H9 (cell line): ENCODE measurements around the gene KIF3B. TPM values are rescaled to one million over a fixed set of nuclear protein-coding genes. Genes with fewer than 3 reads are reported as not detected.

Experiments used
- DNase-seq: peaks from one replicate; pipeline ENCODE4 v3.0.0-alpha.2; 2017
- H2AFZ ChIP-seq: one replicate; pipeline ENCODE4 v1.6.1; 2013; ENCODE audit warnings: mild to moderate bottlenecking, low read length, control low read depth, moderate library complexity
- H2AK5ac ChIP-seq: 2 replicates; pipeline ENCODE4 v1.6.1; 2013; ENCODE audit warnings: low read length, control low read depth, mixed read lengths; ENCODE audit not compliant: insufficient read length
- H2BK120ac ChIP-seq: one replicate; pipeline ENCODE4 v1.6.1; 2013; ENCODE audit warnings: low read depth, mild to moderate bottlenecking, low read length, control low read depth, inconsistent platforms; ENCODE audit not compliant: poor library complexity, severe bottlenecking
- H2BK12ac ChIP-seq: 2 replicates; pipeline ENCODE4 v1.6.1; 2013; ENCODE audit warnings: low read length, control low read depth, mixed read lengths, low read depth; ENCODE audit not compliant: insufficient read length
- H2BK15ac ChIP-seq: 2 replicates; pipeline ENCODE4 v1.6.1; 2013; ENCODE audit warnings: low read depth, low read length, control low read depth
- H2BK20ac ChIP-seq: one replicate; pipeline ENCODE4 v1.6.1; 2013; ENCODE audit warnings: low read depth, mild to moderate bottlenecking, low read length, control low read depth, inconsistent platforms; ENCODE audit not compliant: poor library complexity, severe bottlenecking
- H2BK5ac ChIP-seq: 2 replicates; pipeline ENCODE4 v1.6.1; 2013; ENCODE audit warnings: low read length, control low read depth, mixed read lengths; ENCODE audit not compliant: insufficient read length
- H3K14ac ChIP-seq: 2 replicates; pipeline ENCODE4 v1.6.1; 2013; ENCODE audit warnings: low read length, control low read depth; ENCODE audit not compliant: insufficient read depth
- H3K18ac ChIP-seq: 2 replicates; pipeline ENCODE4 v1.6.1; 2013; ENCODE audit warnings: low read depth, mild to moderate bottlenecking, mixed read lengths, low read length, control low read depth; ENCODE audit not compliant: insufficient read length
- H3K23ac ChIP-seq: 2 replicates; pipeline ENCODE4 v1.6.1; 2013; ENCODE audit warnings: low read length, control low read depth, mixed read lengths, low read depth; ENCODE audit not compliant: insufficient read length
- H3K23me2 ChIP-seq: 2 replicates; pipeline ENCODE4 v1.6.1; 2013; ENCODE audit warnings: low read depth, mild to moderate bottlenecking, mixed read lengths, low read length, control low read depth; ENCODE audit not compliant: insufficient read length, poor library complexity, severe bottlenecking
- H3K27ac ChIP-seq: 2 replicates; pipeline ENCODE4 v1.5.1; 2013; ENCODE audit warnings: low read length, control low read depth, mixed read lengths, low read depth; ENCODE audit not compliant: insufficient read length
- H3K27me3 ChIP-seq: 2 replicates; pipeline ENCODE4 v1.6.1; 2013; ENCODE audit warnings: low read length, control low read depth, inconsistent platforms; ENCODE audit not compliant: insufficient read depth
- H3K4ac ChIP-seq: 2 replicates; pipeline ENCODE4 v1.6.1; 2013; ENCODE audit warnings: low read depth, mild to moderate bottlenecking, control low read depth, inconsistent platforms, low read length, moderate library complexity
- H3K4me1 ChIP-seq: 2 replicates; pipeline ENCODE4 v1.6.1; 2013; ENCODE audit warnings: low read length, control low read depth, inconsistent platforms; ENCODE audit not compliant: insufficient read depth
- H3K4me2 ChIP-seq: 2 replicates; pipeline ENCODE4 v1.6.1; 2013; ENCODE audit warnings: low read length, control low read depth, mixed read lengths; ENCODE audit not compliant: insufficient read length, insufficient read depth
- H3K56ac ChIP-seq: 2 replicates; pipeline ENCODE4 v1.6.1; 2013; ENCODE audit warnings: low read depth, mild to moderate bottlenecking, mixed read lengths, low read length, control low read depth; ENCODE audit not compliant: insufficient read length
- H3K79me1 ChIP-seq: 2 replicates; pipeline ENCODE4 v1.6.1; 2013; ENCODE audit warnings: low read depth, mild to moderate bottlenecking, moderate library complexity, low read length, control low read depth, inconsistent platforms; ENCODE audit not compliant: insufficient read depth, poor library complexity, severe bottlenecking
- H3K79me2 ChIP-seq: 2 replicates; pipeline ENCODE4 v1.6.1; 2013; ENCODE audit warnings: low read length, control low read depth, inconsistent platforms; ENCODE audit not compliant: insufficient read depth
- H3K9ac ChIP-seq: 2 replicates; pipeline ENCODE4 v1.6.1; 2013; ENCODE audit warnings: low read length, control low read depth, mixed read lengths; ENCODE audit not compliant: insufficient read length; ENCODE audit errors: extremely low read depth
- H3K9me3 ChIP-seq: one replicate; pipeline ENCODE4 v1.6.1; 2013; ENCODE audit warnings: low read depth, low read length, inconsistent platforms; ENCODE audit not compliant: control insufficient read depth
- H3T11ph ChIP-seq: one replicate; pipeline ENCODE4 v1.6.1; 2013; ENCODE audit warnings: mild to moderate bottlenecking, low read length, control low read depth, inconsistent platforms
- H4K20me1 ChIP-seq: one replicate; pipeline ENCODE4 v1.6.1; 2013; ENCODE audit not compliant: control insufficient read depth, insufficient read length, insufficient read depth
- H4K5ac ChIP-seq: 2 replicates; pipeline ENCODE4 v1.6.1; 2013; ENCODE audit warnings: low read depth, mild to moderate bottlenecking, mixed read lengths, low read length, control low read depth; ENCODE audit not compliant: insufficient read length
- H4K8ac ChIP-seq: replicated peaks from 2 replicates; pipeline ENCODE4 v1.6.1; 2013; ENCODE audit warnings: low read length, control low read depth, mixed read lengths, low read depth; ENCODE audit not compliant: insufficient read length
- H4K91ac ChIP-seq: 2 replicates; pipeline ENCODE4 v1.6.1; 2013; ENCODE audit warnings: low read depth, mild to moderate bottlenecking, moderate library complexity, mixed read lengths, low read length, control low read depth; ENCODE audit not compliant: insufficient read length
- H3K27ac Mint-ChIP-seq, 3 experiments: 2 replicates in 2 of 3; 3 replicates in 1 of 3; pipeline ENCODE4 v1.8.0; 2020 to 2021; ENCODE audit warnings: mixed read lengths in 3 of 3, mild to moderate bottlenecking in 1 of 3, moderate library complexity in 1 of 3
- H3K27me3 Mint-ChIP-seq: 2 replicates; pipeline ENCODE4 v1.8.0; 2021; ENCODE audit warnings: low read depth, mild to moderate bottlenecking, moderate library complexity, mixed read lengths
- H3K36me3 Mint-ChIP-seq, 3 experiments: 2 replicates in 2 of 3; 3 replicates in 1 of 3; pipeline ENCODE4 v1.8.0; 2020 to 2021; ENCODE audit warnings: low read depth in 3 of 3, mixed read lengths in 3 of 3; ENCODE audit not compliant: insufficient read depth in 1 of 3
- H3K4me1 Mint-ChIP-seq, 2 experiments: 2 replicates each; pipeline ENCODE4 v1.8.0; 2020; ENCODE audit warnings: mixed read lengths in 2 of 2
- H3K4me3 Mint-ChIP-seq, 2 experiments: 2 replicates in 1 of 2; 3 replicates in 1 of 2; pipeline ENCODE4 v1.8.0; 2020 to 2021; ENCODE audit warnings: mild to moderate bottlenecking in 2 of 2, mixed read lengths in 2 of 2, moderate library complexity in 1 of 2
- H3K9me3 Mint-ChIP-seq, 2 experiments: 2 replicates in 1 of 2; 3 replicates in 1 of 2; pipeline ENCODE4 v1.8.0; 2020; ENCODE audit warnings: mild to moderate bottlenecking in 2 of 2, mixed read lengths in 2 of 2, moderate library complexity in 1 of 2
- WGBS: extraction: QIAGEN DNeasy Blood & Tissue Kit; methylation state at CpG from one replicate; pipeline ENCODE4 v1.1.7; 2013; ENCODE audit warnings: missing lambda C conversion rate, low lambda C conversion rate, mixed read lengths; ENCODE audit not compliant: insufficient read length; ENCODE audit errors: extremely low coverage; 5-methylcytosine and 5-hydroxymethylcytosine counted together
- total RNA-seq: library from RNA; stranded (reverse); gene quantifications from 2 replicates; pipeline ENCODE4 v1.2.1, GENCODE V29; 2021
- TF ChIP-seq, protein P1 (sequence below): fragments of 200-600 bp; sonication (generic); conservative IDR thresholded peaks from 3 replicates; pipeline ENCODE4 v1.8.0; 2021; ENCODE audit warnings: antibody characterized with exemption, mild to moderate bottlenecking

KIF3B gene
- total RNA-seq, 1 experiment from 2014 or later = 29.7 TPM

DNA sequence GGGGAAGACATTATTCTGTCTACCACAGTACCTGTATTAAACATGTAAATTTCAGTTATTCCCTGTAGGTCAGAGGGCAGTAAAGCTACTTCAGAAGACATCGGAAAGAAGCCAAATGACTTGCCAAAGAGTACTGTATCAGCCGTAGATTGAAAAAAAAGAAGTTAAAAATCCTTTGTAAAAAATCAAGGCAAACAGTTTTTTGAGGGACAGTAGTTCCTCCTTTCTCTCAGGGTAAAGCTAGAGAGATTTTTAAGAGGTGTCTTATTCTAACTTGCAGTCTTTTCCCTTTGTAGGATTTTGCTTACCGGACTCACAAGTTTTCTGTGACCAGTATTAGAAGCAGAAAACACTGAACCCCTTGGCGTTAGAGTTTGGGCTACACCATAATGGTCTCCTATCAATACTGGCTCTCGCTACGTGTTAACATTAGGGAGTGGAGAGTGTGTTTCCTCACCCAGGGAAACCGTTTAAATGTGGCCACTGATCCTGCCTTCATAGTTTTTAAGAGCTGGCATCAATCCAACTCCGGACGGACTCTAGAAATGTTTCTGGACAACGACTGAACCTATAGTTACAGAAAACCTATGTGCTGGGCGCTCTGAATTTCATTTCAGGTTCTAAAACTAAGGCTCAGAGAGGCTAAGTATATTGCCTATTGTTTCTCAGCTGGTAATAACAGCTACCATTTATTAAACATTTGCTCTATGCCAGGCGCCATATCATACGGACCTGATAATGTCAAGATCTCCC, 79.3 kb downstream of the KIF3B start:
- H3K27ac ChIP-seq = no peak overlapping the region
- H3K18ac ChIP-seq = no peak overlapping the region
- no peak overlapping the region for H2BK120ac ChIP-seq
- H2BK5ac ChIP-seq = no peak overlapping the region
- DNase-seq = no peak
- H3K9me3 Mint-ChIP-seq = no peaks in the 10 kb centered on the region; a peak in 1 of 5 replicates
- no peak overlapping the region for H2AFZ ChIP-seq
- no peak overlapping the region; a peak in 1 of 7 replicates for H3K27ac Mint-ChIP-seq
- H3K4me3 Mint-ChIP-seq = peak overlapping the region; percentile 96 to 98
- peaks cover 0 to 8% (median 3%) of the 10 kb centered on the region in 3 experiments; a peak in 4 of 7 replicates for H3K36me3 Mint-ChIP-seq
- H3K9ac ChIP-seq = no peak overlapping the region
- H3K79me1 ChIP-seq = no peaks in the 10 kb centered on the region
- TF ChIP-seq, protein P1, sequence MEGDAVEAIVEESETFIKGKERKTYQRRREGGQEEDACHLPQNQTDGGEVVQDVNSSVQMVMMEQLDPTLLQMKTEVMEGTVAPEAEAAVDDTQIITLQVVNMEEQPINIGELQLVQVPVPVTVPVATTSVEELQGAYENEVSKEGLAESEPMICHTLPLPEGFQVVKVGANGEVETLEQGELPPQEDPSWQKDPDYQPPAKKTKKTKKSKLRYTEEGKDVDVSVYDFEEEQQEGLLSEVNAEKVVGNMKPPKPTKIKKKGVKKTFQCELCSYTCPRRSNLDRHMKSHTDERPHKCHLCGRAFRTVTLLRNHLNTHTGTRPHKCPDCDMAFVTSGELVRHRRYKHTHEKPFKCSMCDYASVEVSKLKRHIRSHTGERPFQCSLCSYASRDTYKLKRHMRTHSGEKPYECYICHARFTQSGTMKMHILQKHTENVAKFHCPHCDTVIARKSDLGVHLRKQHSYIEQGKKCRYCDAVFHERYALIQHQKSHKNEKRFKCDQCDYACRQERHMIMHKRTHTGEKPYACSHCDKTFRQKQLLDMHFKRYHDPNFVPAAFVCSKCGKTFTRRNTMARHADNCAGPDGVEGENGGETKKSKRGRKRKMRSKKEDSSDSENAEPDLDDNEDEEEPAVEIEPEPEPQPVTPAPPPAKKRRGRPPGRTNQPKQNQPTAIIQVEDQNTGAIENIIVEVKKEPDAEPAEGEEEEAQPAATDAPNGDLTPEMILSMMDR = no peak
- peaks cover 6% of the 10 kb centered on the region for H3K23me2 ChIP-seq
- H4K5ac ChIP-seq = no peak overlapping the region
- no peak overlapping the region for H2BK20ac ChIP-seq
- H3K4me2 ChIP-seq = peak overlapping the region; percentile 89
- H3K4me1 Mint-ChIP-seq = peaks cover 12 to 15% of the 10 kb centered on the region in 2 experiments
- H2AK5ac ChIP-seq = no peak overlapping the region
- H3K27me3 ChIP-seq = peaks cover 19% of the 10 kb centered on the region; the same call in 1 of the 2 replicates
- H2BK12ac ChIP-seq = no peak overlapping the region
- no peaks in the 10 kb centered on the region for H3K9me3 ChIP-seq
- H3K4ac ChIP-seq = no peak overlapping the region
- no peak overlapping the region for H2BK15ac ChIP-seq
- no peak overlapping the region for H3K23ac ChIP-seq
- H3K56ac ChIP-seq = no peak overlapping the region
- H3K4me1 ChIP-seq = no peaks in the 10 kb centered on the region
- no peak overlapping the region for H3K14ac ChIP-seq
- H3T11ph ChIP-seq = no peak overlapping the region
- H4K8ac ChIP-seq = no peak overlapping the region
- no CpG with 5 or more reads among the region's 13 CpGs for WGBS
- no peak overlapping the region for H4K91ac ChIP-seq
- peaks cover 83% of the 10 kb centered on the region for H3K27me3 Mint-ChIP-seq
- H4K20me1 ChIP-seq = no peaks in the 10 kb centered on the region
- H3K79me2 ChIP-seq = no peaks in the 10 kb centered on the region
